LNCaP clone FGC (cell line): ENCODE measurements around the gene CNIH1.
"Not testable (repeated sequence)": the region's sequence is repeated elsewhere in the genome, so short reads cannot be mapped to it uniquely, and the experiment has no call there.

Source experiments
- DNase-seq: peaks from one replicate; pipeline ENCODE4 v3.0.0-alpha.2; 2011; ENCODE audit warnings: low read depth
- H3K4me3 ChIP-seq: 2 replicates; pipeline ENCODE4 v1.5.1; 2011; ENCODE audit warnings: mild to moderate bottlenecking, low read depth, low read length, control low read depth
- CTCF ChIP-seq: IDR thresholded peaks from 2 replicates; pipeline ENCODE4 v1.5.1; 2012; ENCODE audit warnings: mild to moderate bottlenecking; ENCODE audit not compliant: control insufficient read depth, insufficient read depth; ENCODE audit errors: extremely low read depth

The CNIH1 gene

GRCh38 chr14:54451961-54452360 is 10.8 kb upstream of the CNIH1 start:
- DNase-seq: no peak
- TF ChIP-seq CTCF: no peak
- no peak overlapping the region for H3K4me3 ChIP-seq

GRCh38 chr14:54451121-54451601 is 10.0 kb upstream of the CNIH1 start:
- DNase-seq: no peak
- H3K4me3 ChIP-seq: no peak overlapping the region
- no peak for TF ChIP-seq CTCF

GRCh38 chr14:54450535-54450934 is 9.4 kb upstream of the CNIH1 start:
- H3K4me3 ChIP-seq: no peak overlapping the region
- TF ChIP-seq CTCF: no peak
- no peak for DNase-seq

GRCh38 chr14:54447231-54447692 is 6.1 kb upstream of the CNIH1 start:
- DNase-seq: no peak
- no peak for TF ChIP-seq CTCF
- H3K4me3 ChIP-seq: no peak overlapping the region

- no peak for DNase-seq
- H3K4me3 ChIP-seq: no peak overlapping the region
- no peak for TF ChIP-seq CTCF
These were observed 5.1 kb upstream of the CNIH1 start for GRCh38 chr14:54446161-54446693.

GRCh38 chr14:54444681-54445080 is 3.5 kb upstream of the CNIH1 start:
- no peak for TF ChIP-seq CTCF
- DNase-seq: no peak
- no peak overlapping the region for H3K4me3 ChIP-seq

GRCh38 chr14:54443981-54444380 is 2.8 kb upstream of the CNIH1 start:
- H3K4me3 ChIP-seq: no peak overlapping the region
- no peak for TF ChIP-seq CTCF
- no peak for DNase-seq

GRCh38 chr14:54442961-54443360 is 1.8 kb upstream of the CNIH1 start:
- DNase-seq, H3K4me3 ChIP-seq: not testable (repeated sequence)
